HEK293T (cell line): ENCODE data around the gene MRPL39.

Experiments
- BHLHE40 ChIP-seq: fragments of 450-650 bp; IDR thresholded peaks from 2 replicates; pipeline ENCODE4 v1.6.1; 2016; ENCODE audit warnings: mild to moderate bottlenecking, moderate library complexity, borderline replicate concordance
- ELF4 ChIP-seq: fragments of 450-650 bp; IDR thresholded peaks from 2 replicates; pipeline ENCODE4 v1.6.1; 2017; ENCODE audit warnings: antibody characterized with exemption
- FOXK2 ChIP-seq: fragments of 450-650 bp; IDR thresholded peaks from 2 replicates; pipeline ENCODE4 v1.6.1; 2016; ENCODE audit warnings: mild to moderate bottlenecking
- L3MBTL2 ChIP-seq: fragments of 450-650 bp; conservative IDR thresholded peaks from 2 replicates; pipeline ENCODE4 v1.6.1; 2016; ENCODE audit warnings: mild to moderate bottlenecking
- SUZ12 ChIP-seq: fragments of 450-650 bp; IDR thresholded peaks from 2 replicates; pipeline ENCODE4 v1.6.1; 2016; ENCODE audit warnings: mild to moderate bottlenecking
- ZNF384 ChIP-seq: fragments of 450-650 bp; IDR thresholded peaks from 2 replicates; pipeline ENCODE4 v1.6.1; 2016
- TF ChIP-seq, protein P1 (sequence below): fragments of 450-650 bp; IDR thresholded peaks from 2 replicates; pipeline ENCODE4 v1.6.1; 2016

DNA sequence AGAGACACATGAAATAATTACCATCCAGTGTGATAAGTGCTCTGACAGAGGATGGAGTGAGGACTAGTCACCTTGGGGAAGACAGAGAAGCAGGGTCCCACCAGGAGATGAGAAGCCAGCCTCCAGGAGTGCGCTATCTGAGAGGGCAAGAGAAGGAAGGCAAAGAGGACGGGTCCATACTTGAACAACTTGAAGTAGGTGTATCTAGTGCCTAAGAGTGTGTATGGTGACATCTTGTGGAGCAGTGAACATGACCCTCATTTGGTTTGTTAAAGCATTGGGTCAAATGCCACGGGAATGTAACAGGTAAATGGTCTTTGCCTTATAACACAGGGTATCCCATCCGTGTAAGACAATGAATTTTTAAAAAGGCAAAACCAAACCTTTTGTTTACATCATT lies 39.8 kb downstream of the MRPL39 start:
- no peak for TF ChIP-seq L3MBTL2
- TF ChIP-seq, protein P1, sequence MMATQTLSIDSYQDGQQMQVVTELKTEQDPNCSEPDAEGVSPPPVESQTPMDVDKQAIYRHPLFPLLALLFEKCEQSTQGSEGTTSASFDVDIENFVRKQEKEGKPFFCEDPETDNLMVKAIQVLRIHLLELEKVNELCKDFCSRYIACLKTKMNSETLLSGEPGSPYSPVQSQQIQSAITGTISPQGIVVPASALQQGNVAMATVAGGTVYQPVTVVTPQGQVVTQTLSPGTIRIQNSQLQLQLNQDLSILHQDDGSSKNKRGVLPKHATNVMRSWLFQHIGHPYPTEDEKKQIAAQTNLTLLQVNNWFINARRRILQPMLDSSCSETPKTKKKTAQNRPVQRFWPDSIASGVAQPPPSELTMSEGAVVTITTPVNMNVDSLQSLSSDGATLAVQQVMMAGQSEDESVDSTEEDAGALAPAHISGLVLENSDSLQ: no peak
- TF ChIP-seq ELF4: no peak
- TF ChIP-seq SUZ12: no peak
- TF ChIP-seq FOXK2: no peak
- TF ChIP-seq ZNF384: no peak
- TF ChIP-seq BHLHE40: no peak
